Stimulated activated CD8-positive, alpha-beta memory T cell treated with anti-CD3 and anti-CD28 coated beads, Interleukin-7, amount 100 ng/mL, for 24 hours (primary cell): ENCODE results near the gene CFAP45.

Experiments used
- DNase-seq: peaks from one replicate; pipeline ENCODE4 v3.0.0-alpha.2; 2020; ENCODE audit warnings: low read depth

The CFAP45 gene

DNA sequence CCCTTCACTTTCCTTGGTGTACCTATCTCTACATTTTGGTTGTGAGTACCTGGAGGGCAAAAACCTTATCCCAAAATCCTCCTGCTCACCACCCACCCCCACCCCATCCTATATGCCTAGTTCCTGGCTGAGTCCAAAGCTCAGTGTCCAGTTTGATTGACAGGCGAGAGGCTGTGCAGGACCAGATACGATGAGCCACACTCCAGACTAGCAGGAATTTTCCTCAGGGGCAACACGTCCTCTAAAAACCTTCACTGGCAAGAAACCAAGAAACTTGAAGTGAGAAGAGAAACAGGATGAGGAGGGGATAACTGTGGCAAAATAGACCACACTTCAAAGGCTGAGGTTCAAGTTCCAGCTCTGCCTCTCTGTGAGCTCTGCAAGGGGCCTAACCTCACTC is 74.4 kb downstream of the CFAP45 start:
- no peak for DNase-seq

- no peak for DNase-seq
These were observed 76.6 kb downstream of the CFAP45 start for GRCh38 chr1:159823406-159823805.
